Psoas muscle (tissue), 8 donors: Measurements from ENCODE around the gene NRP2. TPM values are rescaled to one million over a fixed set of nuclear protein-coding genes. Genes with fewer than 3 reads are reported as not detected.

Source experiments
- ATAC-seq, 4 donors: fragments of 200-7000 bp; cut with Tn5 transposase; one replicate each; pipeline ENCODE4 v1.9.1; 2020; ENCODE audit warnings: moderate library complexity in 3 of 4, mild to moderate bottlenecking in 2 of 4
- DNase-seq, 2 donors: peaks; one replicate each; pipeline ENCODE4 v3.0.0-alpha.2; 2020
- H3K27ac ChIP-seq: fragments of 200-600 bp; one replicate; pipeline ENCODE4 v1.8.0; 2022
- H3K27me3 ChIP-seq, 3 donors: fragments of 200-600 bp in 1 of 3; one replicate each; pipeline versions ENCODE4 v1.6.1 to v1.8.0; 2013 to 2022; ENCODE audit warnings: low read length in 2 of 3, mild to moderate bottlenecking in 2 of 3, moderate library complexity in 1 of 3; ENCODE audit not compliant: insufficient read depth in 3 of 3
- H3K36me3 ChIP-seq, 2 donors: fragments of 200-600 bp in 1 of 2; one replicate each; pipeline versions ENCODE4 v1.6.1 to v1.8.0; 2013 to 2022; ENCODE audit warnings: low read depth in 1 of 2, mild to moderate bottlenecking in 1 of 2, moderate library complexity in 1 of 2; ENCODE audit not compliant: insufficient read depth in 1 of 2
- H3K4me1 ChIP-seq: fragments of 200-600 bp; one replicate; pipeline ENCODE4 v1.8.0; 2022
- H3K4me3 ChIP-seq: fragments of 200-600 bp; one replicate; pipeline ENCODE4 v1.8.0; 2022; ENCODE audit warnings: mild to moderate bottlenecking
- H3K9me3 ChIP-seq: fragments of 200-600 bp; one replicate; pipeline ENCODE4 v1.8.0; 2022
- CTCF ChIP-seq: fragments of 200-600 bp; IDR thresholded peaks from one replicate; pipeline ENCODE4 v1.8.0; 2022; ENCODE audit warnings: antibody characterized with exemption
- WGBS, 3 donors: extraction: QIAGEN DNeasy Blood & Tissue Kit; methylation state at CpG; one replicate each; pipeline versions ENCODE4 v1.1.6 to v1.1.7; 2013; 5-methylcytosine and 5-hydroxymethylcytosine counted together
- intact Hi-C, 2 donors: fragments of 100-400 bp; cut with DNase I; formaldehyde crosslinking; loops; one replicate each; pipeline versions ENCODE4 v1.11.0 to v1.14.2; 2022
- long read RNA-seq, 2 donors: library from polyadenylated mRNA; unstranded; transcript quantifications; one replicate each; pipeline ENCODE4 v2.0.0, GENCODE V29; 2021
- polyA plus RNA-seq, 3 donors: library from polyadenylated mRNA; stranded (reverse); fragments of 200-250 nt; gene quantifications; one replicate each; pipeline ENCODE4 v1.2.3, GENCODE V29; 2013
- total RNA-seq, 4 donors: library from RNA; stranded (reverse); fragmentation: NEBNext Ultra II Directional in 2 of 4; extraction: Animal tissue kit (Norgen Biotek cat#: 25700) in 2 of 4; gene quantifications; one replicate each; pipeline versions ENCODE4 v1.2.1 to v1.2.4, GENCODE V29; 2021 to 2023
- donor health status: healthy with polysubstance abuse.
- donor health status: DM: no; HTN: no; CAD: no; lungs with moderate emphysema.
- donor health status: Bipolar disorder and iron deficiency.
- donor health status: healthy.
- donor health status: DM: yes; HTN: yes; CAD: no.
- donor health status: DM: no; HTN: no; CAD: no.
- donor health status: DM: no; HTN: no; CAD: no.
- donor health status: DM: yes; HTN: yes; CAD: no.

The NRP2 gene
- total RNA-seq (1 to 10 TPM; 2.4 to 6.9 (median 5.9) TPM), polyA plus RNA-seq (1 to 10 TPM in 1 of 3 donors, under 1 TPM in 2; 0.67 to 1.4 (median 0.77) TPM)
- long read RNA-seq, donor 1, partial matches to known transcripts = 2 of 3 reads
- long read RNA-seq, donor 1, other reads (novel, unspliced or antisense) = 1 of 3 reads
- long read RNA-seq, donor 2 = 0 reads

GRCh38 chr2:205682239-205682970 is at the start of gene NRP2:
Gene NRP2 (plus strand): TSS chr2:205682501. CDS start chr2:205683291, 790 bp downstream.
- H3K4me1 ChIP-seq = no peaks in the 10 kb centered on the region

GRCh38 chr2:205633994-205634393 is 48.3 kb upstream of the NRP2 start:
- ATAC-seq (no peak), DNase-seq (no peak)
- Histone ChIP-seq H3K36me3 (no peaks in the 10 kb centered on the region), H3K27ac (no peak overlapping the region), H3K4me1 (no peaks in the 10 kb centered on the region), H3K4me3 (no peak overlapping the region), H3K27me3 (no peaks in the 10 kb centered on the region), H3K9me3 (no peaks in the 10 kb centered on the region)
- intact Hi-C loops = no loop called here
- no peak for TF ChIP-seq CTCF
- WGBS, 3 donors = 59 to 66% (median 62%) methylated on average over 1 of the region's 1 CpG

More at GRCh38 chr2:205682239-205682970, at the start of gene NRP2:
- peak; percentile 75 to 81 for DNase-seq
- peak; percentile 73 to 84 (median 78) for ATAC-seq
- WGBS, 3 donors = 1 to 2% (median 1%) methylated on average over 45 to 71 of the region's 71 CpGs
- TF ChIP-seq CTCF = no peak
- Histone ChIP-seq H3K4me3 (peak within 1 kb of the TSS; percentile 64), H3K27ac (peak within 1 kb of the TSS; percentile 20), H3K27me3 (peaks cover 4 to 69% (median 10%) of the 10 kb centered on the region in 3 donors), H3K36me3 (no peaks in the 10 kb centered on the region), H3K9me3 (no peaks in the 10 kb centered on the region)
- intact Hi-C loops = loop anchor here in 1 of 2 donors (10.0 kb wide), 1 partner anchor 988 kb away; no protein-coding TSS in a partner anchor

- H3K36me3 ChIP-seq = no peaks in the 10 kb centered on the region
- no peak overlapping the region for H3K4me3 ChIP-seq
- no peak for ATAC-seq
- WGBS, 3 donors = 64 to 68% (median 64%) methylated on average over 7 of the region's 7 CpGs
- intact Hi-C loops = no loop called here
- no peak overlapping the region for H3K27ac ChIP-seq
- H3K9me3 ChIP-seq = no peaks in the 10 kb centered on the region
- H3K27me3 ChIP-seq = no peaks in the 10 kb centered on the region
- no peak for TF ChIP-seq CTCF
- no peak for DNase-seq
- no peaks in the 10 kb centered on the region for H3K4me1 ChIP-seq
Measured at GRCh38 chr2:205636549-205637319, 45.6 kb upstream of the NRP2 start.

GRCh38 chr2:205637320-205637602 is 45.0 kb upstream of the NRP2 start:
- Histone ChIP-seq H3K4me3 (no peak overlapping the region), H3K27me3 (no peaks in the 10 kb centered on the region), H3K27ac (no peak overlapping the region), H3K4me1 (no peaks in the 10 kb centered on the region), H3K36me3 (no peaks in the 10 kb centered on the region), H3K9me3 (no peaks in the 10 kb centered on the region)
- TF ChIP-seq CTCF = no peak
- DNase-seq = no peak
- intact Hi-C loops = no loop called here
- ATAC-seq = no peak
